Lower leg skin (tissue), 3 donors: ENCODE data around the gene FN1.

Source experiments
- CTCF ChIP-seq, 3 donors: fragments of 450-650 bp; IDR thresholded peaks; one replicate each; pipeline ENCODE4 v1.5.1; 2016; ENCODE audit warnings: antibody characterized with exemption in 3 of 3, mild to moderate bottlenecking in 3 of 3, moderate library complexity in 2 of 3
- POLR2A ChIP-seq, 2 donors: fragments of 450-650 bp; IDR thresholded peaks; one replicate each; pipeline ENCODE4 v1.6.1; 2016 to 2017; ENCODE audit warnings: antibody characterized with exemption in 2 of 2, mild to moderate bottlenecking in 1 of 2, moderate library complexity in 1 of 2

- no peak for TF ChIP-seq CTCF (IDR thresholded peaks at IDR 0.05)
- TF ChIP-seq POLR2A (IDR thresholded peaks at IDR 0.05): no peak
Observed at GRCh38 chr2:215419113-215419512, 16.8 kb downstream of the FN1 start.
